Stimulated activated naive CD8-positive, alpha-beta T cell treated with anti-CD3 and anti-CD28 coated beads, Interleukin-15, Interleukin-2, amounts not matched to agents 100 ng/mL and 50 ng/mL, for 24 hours (primary cell): ENCODE data around the gene PHACTR3.

Experiments used
- H3K27ac Mint-ChIP-seq: one replicate; pipeline ENCODE4 v1.8.0; 2021; ENCODE audit warnings: mild to moderate bottlenecking, mixed read lengths
- H3K27me3 Mint-ChIP-seq: one replicate; pipeline ENCODE4 v1.8.0; 2021; ENCODE audit warnings: mixed read lengths
- H3K36me3 Mint-ChIP-seq: one replicate; pipeline ENCODE4 v1.8.0; 2021; ENCODE audit warnings: low read depth, mixed read lengths
- H3K4me1 Mint-ChIP-seq: one replicate; pipeline ENCODE4 v1.8.0; 2021; ENCODE audit warnings: low read depth, mixed read lengths
- H3K4me3 Mint-ChIP-seq: one replicate; pipeline ENCODE4 v1.8.0; 2021; ENCODE audit warnings: mild to moderate bottlenecking, mixed read lengths
- H3K9me3 Mint-ChIP-seq: one replicate; pipeline ENCODE4 v1.8.0; 2021; ENCODE audit warnings: mixed read lengths

Gene PHACTR3

GRCh38 chr20:59597240-59597639, 7.1 kb upstream of the PHACTR3 start:
- no peaks in the 10 kb centered on the region for H3K9me3 Mint-ChIP-seq
- H3K4me3 Mint-ChIP-seq, result no peak overlapping the region
- no peaks in the 10 kb centered on the region for H3K4me1 Mint-ChIP-seq
- peaks cover 39% of the 10 kb centered on the region for H3K27me3 Mint-ChIP-seq
- no peaks in the 10 kb centered on the region for H3K36me3 Mint-ChIP-seq
- no peak overlapping the region for H3K27ac Mint-ChIP-seq

DNA sequence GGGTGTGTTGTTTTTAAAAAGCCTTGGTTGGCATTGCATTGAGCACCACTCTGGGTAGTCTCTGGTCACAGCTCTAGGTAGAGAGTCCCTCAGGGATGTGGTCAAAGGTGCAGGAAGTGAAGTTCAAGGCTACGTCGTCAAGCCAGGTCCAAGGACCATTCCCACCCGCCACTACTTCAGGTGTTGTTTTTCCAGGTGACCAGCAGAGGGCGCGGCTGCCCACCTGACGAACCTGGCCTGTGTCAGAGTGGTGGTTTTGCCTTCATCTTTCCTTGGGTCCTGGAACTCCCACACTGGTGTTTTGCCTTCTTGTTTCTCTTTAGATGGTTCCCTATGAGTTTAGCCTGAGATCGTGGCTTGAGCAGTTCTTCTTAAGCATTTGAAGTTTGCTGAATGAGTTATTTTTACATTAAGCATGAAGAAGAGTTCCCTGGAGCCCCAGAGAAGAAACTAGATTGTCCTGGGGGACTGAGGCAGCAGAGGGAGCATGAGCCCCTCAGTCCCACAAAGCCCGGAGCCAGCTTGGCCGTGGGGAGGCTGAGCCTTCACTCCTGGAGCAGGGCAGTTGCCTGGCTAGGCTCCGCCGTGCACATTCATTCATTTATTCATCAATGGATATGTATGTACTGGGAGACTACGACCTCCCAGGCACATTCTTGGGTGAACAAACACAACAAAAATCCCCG, 5.6 kb upstream of the PHACTR3 start:
- H3K4me3 Mint-ChIP-seq, result no peak overlapping the region
- no peaks in the 10 kb centered on the region for H3K9me3 Mint-ChIP-seq
- H3K27me3 Mint-ChIP-seq, result peaks cover 47% of the 10 kb centered on the region
- no peaks in the 10 kb centered on the region for H3K36me3 Mint-ChIP-seq
- no peaks in the 10 kb centered on the region for H3K4me1 Mint-ChIP-seq
- no peak overlapping the region for H3K27ac Mint-ChIP-seq

- peaks cover 40% of the 10 kb centered on the region for H3K27me3 Mint-ChIP-seq
- H3K36me3 Mint-ChIP-seq, result no peaks in the 10 kb centered on the region
- no peak overlapping the region for H3K27ac Mint-ChIP-seq
- H3K4me3 Mint-ChIP-seq, result no peak overlapping the region
- no peaks in the 10 kb centered on the region for H3K9me3 Mint-ChIP-seq
- H3K4me1 Mint-ChIP-seq, result no peaks in the 10 kb centered on the region
Observed at GRCh38 chr20:59599941-59600340, 4.4 kb upstream of the PHACTR3 start.

- H3K4me1 Mint-ChIP-seq, result no peaks in the 10 kb centered on the region
- H3K9me3 Mint-ChIP-seq, result no peaks in the 10 kb centered on the region
- no peaks in the 10 kb centered on the region for H3K36me3 Mint-ChIP-seq
- no peak overlapping the region for H3K27ac Mint-ChIP-seq
- peaks cover 38% of the 10 kb centered on the region for H3K27me3 Mint-ChIP-seq
- no peak overlapping the region for H3K4me3 Mint-ChIP-seq
Observed at GRCh38 chr20:59600472-59600871, 3.9 kb upstream of the PHACTR3 start.

GRCh38 chr20:59602546-59603080, 1.7 kb upstream of the PHACTR3 start:
- Mint-ChIP-seq H3K9me3 (no peaks in the 10 kb centered on the region), H3K27ac (no peak overlapping the region), H3K36me3 (no peaks in the 10 kb centered on the region), H3K4me1 (no peaks in the 10 kb centered on the region), H3K4me3 (no peak overlapping the region), H3K27me3 (peaks cover 55% of the 10 kb centered on the region)

- H3K36me3 Mint-ChIP-seq, result no peaks in the 10 kb centered on the region
- H3K4me1 Mint-ChIP-seq, result no peaks in the 10 kb centered on the region
- no peaks in the 10 kb centered on the region for H3K9me3 Mint-ChIP-seq
- H3K27ac Mint-ChIP-seq, result no peak overlapping the region
- H3K27me3 Mint-ChIP-seq, result peaks cover 60% of the 10 kb centered on the region
- no peak overlapping the region for H3K4me3 Mint-ChIP-seq
Observed at GRCh38 chr20:59603176-59603575, 1.2 kb upstream of the PHACTR3 start.

DNA sequence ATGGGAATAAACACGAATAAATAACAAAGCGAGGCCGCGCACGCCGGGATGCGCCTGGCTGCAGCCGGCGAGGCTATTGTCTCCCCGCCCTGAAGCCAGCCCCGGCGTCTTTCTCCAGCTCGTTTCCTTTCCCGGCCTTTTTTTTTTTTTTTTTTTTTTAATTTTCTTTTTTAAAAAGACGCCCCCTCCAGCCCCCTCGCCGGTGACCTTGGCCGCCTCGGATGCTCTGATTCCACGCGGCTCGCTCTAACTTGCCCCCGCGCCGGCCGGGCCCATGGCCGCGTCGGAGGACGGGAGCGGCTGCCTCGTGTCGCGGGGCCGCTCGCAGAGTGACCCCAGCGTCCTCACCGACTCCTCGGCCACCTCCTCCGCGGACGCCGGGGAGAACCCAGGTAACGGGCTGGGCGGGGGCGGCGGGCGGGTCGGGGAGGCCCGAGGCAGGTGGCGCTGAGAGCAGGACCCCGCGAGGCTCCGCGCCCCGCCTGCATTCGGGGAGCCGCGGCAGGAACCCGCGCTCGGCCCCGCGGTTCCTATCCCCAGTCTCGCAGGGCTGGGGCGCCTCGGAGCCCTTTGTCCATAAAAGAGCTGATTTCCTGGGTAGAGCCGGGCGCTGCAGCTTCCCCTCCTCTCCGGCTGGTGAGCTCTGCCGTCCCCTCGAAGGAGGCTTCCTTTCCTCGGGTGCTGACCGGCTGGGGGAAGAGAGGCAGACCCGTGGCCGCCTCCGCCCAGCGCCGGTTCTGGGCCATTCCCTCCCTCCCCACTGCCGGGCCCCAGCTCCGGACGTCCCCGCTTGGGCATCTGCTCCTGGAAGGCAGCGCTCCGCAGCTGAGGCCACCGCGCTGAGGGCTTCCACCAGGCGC, 631 bp downstream of the PHACTR3 start:
- Mint-ChIP-seq H3K27ac (no peak overlapping the region), H3K4me3 (no peak overlapping the region), H3K27me3 (peaks cover 60% of the 10 kb centered on the region), H3K4me1 (no peaks in the 10 kb centered on the region), H3K9me3 (no peaks in the 10 kb centered on the region), H3K36me3 (no peaks in the 10 kb centered on the region)

DNA sequence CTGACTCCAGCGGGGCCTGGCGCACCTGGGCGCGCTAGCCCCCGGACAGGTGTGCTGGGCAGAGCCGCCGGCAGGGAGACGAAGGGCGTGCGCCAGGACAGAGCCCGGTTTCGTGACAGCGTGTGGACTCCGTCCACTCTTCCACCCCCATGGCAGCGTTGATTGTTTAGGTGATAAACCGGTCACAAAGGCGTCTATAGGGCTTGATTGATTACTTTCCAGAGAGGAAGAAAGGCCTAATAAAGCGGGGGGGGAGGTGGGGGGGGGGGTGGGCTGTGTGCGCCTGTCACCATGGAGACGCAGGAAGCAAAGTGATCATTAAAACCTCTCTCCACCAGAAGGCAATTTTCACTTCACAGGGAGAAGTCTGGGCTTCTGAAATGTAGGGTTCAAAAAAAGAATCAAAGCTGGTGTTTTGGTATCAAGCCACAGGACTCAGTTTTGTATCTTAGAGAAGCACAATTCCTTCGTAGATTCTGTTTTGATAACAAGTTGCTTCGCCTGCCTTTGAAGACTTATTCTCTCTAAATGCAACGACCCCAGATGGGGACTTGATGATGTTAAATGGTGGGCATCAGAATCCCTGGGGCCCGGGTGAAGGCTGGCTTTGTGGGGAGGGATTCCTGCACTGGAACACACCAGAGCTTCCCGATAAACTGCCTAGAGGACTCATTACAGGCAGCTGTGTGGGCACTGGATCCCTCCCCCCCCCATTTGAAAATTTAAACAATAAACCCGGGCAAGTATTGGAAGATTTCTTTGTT, 1.4 kb downstream of the PHACTR3 start:
- H3K4me3 Mint-ChIP-seq, result no peak overlapping the region
- H3K36me3 Mint-ChIP-seq, result no peaks in the 10 kb centered on the region
- H3K27me3 Mint-ChIP-seq, result peaks cover 54% of the 10 kb centered on the region
- H3K4me1 Mint-ChIP-seq, result no peaks in the 10 kb centered on the region
- H3K9me3 Mint-ChIP-seq, result no peaks in the 10 kb centered on the region
- no peak overlapping the region for H3K27ac Mint-ChIP-seq

DNA sequence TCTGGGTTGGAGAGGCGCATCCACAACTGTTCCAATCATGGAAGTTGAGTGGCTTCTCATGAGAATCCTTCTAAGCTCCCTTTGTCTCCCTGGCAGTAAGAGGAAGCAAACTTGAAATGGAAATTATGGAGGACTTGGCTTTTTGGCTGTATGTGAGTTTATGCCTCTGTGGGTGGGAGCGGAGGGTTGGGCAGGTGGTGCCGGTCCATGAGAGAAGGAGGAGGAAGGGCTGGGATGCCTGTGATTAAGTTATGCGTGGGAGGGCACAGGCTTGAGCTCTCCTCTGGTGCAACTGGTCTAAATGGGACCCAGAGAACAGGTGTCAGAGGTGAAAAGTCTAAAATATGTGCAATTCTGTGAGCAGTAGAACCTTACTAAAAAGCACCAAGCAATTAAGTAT, 2.2 kb downstream of the PHACTR3 start:
- no peaks in the 10 kb centered on the region for H3K36me3 Mint-ChIP-seq
- no peaks in the 10 kb centered on the region for H3K4me1 Mint-ChIP-seq
- H3K9me3 Mint-ChIP-seq, result no peaks in the 10 kb centered on the region
- peaks cover 48% of the 10 kb centered on the region for H3K27me3 Mint-ChIP-seq
- H3K27ac Mint-ChIP-seq, result no peak overlapping the region
- no peak overlapping the region for H3K4me3 Mint-ChIP-seq

- Mint-ChIP-seq H3K4me1 (no peaks in the 10 kb centered on the region), H3K27ac (no peak overlapping the region), H3K4me3 (no peak overlapping the region), H3K9me3 (no peaks in the 10 kb centered on the region), H3K27me3 (peaks cover 33% of the 10 kb centered on the region), H3K36me3 (no peaks in the 10 kb centered on the region)
Observed at GRCh38 chr20:59608396-59608795, 4.1 kb downstream of the PHACTR3 start.

GRCh38 chr20:59608871-59609270, 4.5 kb downstream of the PHACTR3 start:
- peaks cover 33% of the 10 kb centered on the region for H3K27me3 Mint-ChIP-seq
- no peak overlapping the region for H3K27ac Mint-ChIP-seq
- H3K36me3 Mint-ChIP-seq, result no peaks in the 10 kb centered on the region
- H3K4me1 Mint-ChIP-seq, result no peaks in the 10 kb centered on the region
- H3K4me3 Mint-ChIP-seq, result no peak overlapping the region
- H3K9me3 Mint-ChIP-seq, result no peaks in the 10 kb centered on the region

GRCh38 chr20:59611286-59611685, 6.9 kb downstream of the PHACTR3 start:
- Mint-ChIP-seq H3K4me3 (no peak overlapping the region), H3K27me3 (peaks cover 28% of the 10 kb centered on the region), H3K36me3 (no peaks in the 10 kb centered on the region), H3K4me1 (no peaks in the 10 kb centered on the region), H3K9me3 (no peaks in the 10 kb centered on the region), H3K27ac (no peak overlapping the region)

GRCh38 chr20:59613861-59614260, 9.5 kb downstream of the PHACTR3 start:
- H3K4me3 Mint-ChIP-seq, result no peak overlapping the region
- H3K27ac Mint-ChIP-seq, result no peak overlapping the region

DNA sequence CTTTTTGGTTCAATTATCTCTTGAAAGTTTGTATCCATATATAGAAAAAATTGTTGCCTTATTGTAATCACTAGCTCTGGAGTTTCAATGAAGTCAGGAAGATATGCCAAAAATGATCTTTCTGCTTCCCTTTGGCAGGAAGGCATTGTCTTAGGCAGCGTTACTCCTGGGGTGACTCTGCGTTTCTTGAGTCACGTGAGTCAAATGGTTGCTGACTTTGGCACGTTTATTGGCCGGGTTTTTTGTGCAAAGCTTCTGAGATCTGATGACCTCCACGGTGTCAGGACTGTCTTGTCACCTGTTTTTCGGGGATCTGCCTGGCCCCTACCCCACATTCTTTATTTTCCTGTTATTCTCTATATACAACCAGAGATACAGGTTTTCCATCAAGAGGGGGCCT, 10.4 kb downstream of the PHACTR3 start:
- no peaks in the 10 kb centered on the region for H3K4me1 Mint-ChIP-seq
- no peaks in the 10 kb centered on the region for H3K36me3 Mint-ChIP-seq
- peaks cover under 1% of the 10 kb centered on the region for H3K27me3 Mint-ChIP-seq
- no peak overlapping the region for H3K4me3 Mint-ChIP-seq
- no peak overlapping the region for H3K27ac Mint-ChIP-seq
- H3K9me3 Mint-ChIP-seq, result no peaks in the 10 kb centered on the region

More at GRCh38 chr20:59613861-59614260, 9.5 kb downstream of the PHACTR3 start:
- no peaks in the 10 kb centered on the region for H3K9me3 Mint-ChIP-seq
- no peaks in the 10 kb centered on the region for H3K36me3 Mint-ChIP-seq
- H3K27me3 Mint-ChIP-seq, result peaks cover 4% of the 10 kb centered on the region
- no peaks in the 10 kb centered on the region for H3K4me1 Mint-ChIP-seq

GRCh38 chr20:59616306-59616705, 12.0 kb downstream of the PHACTR3 start:
- Mint-ChIP-seq H3K27me3 (no peaks in the 10 kb centered on the region), H3K4me1 (no peaks in the 10 kb centered on the region), H3K27ac (no peak overlapping the region), H3K9me3 (no peaks in the 10 kb centered on the region), H3K4me3 (no peak overlapping the region), H3K36me3 (no peaks in the 10 kb centered on the region)
